Measurements from ENCODE around the gene CADPS2. TPM values are rescaled to one million over a fixed set of nuclear protein-coding genes. Genes with fewer than 3 reads are reported as not detected.

Gene CADPS2
- total RNA-seq, 2 experiments from 2014 or later: not detected

GRCh38 chr7:122415510-122415909 lies 470.8 kb downstream of the CADPS2 start:
- no peaks in the 10 kb centered on the region for H3K4me1 Mint-ChIP-seq
- peaks cover 3% of the 10 kb centered on the region for H3K9me3 Mint-ChIP-seq (ENCODE audit: low read depth)
- no peak overlapping the region for H3K27ac Mint-ChIP-seq
- intact Hi-C loops (cut with DNase I, micrococcal nuclease): no loop called here
- no peaks in the 10 kb centered on the region for H3K36me3 Mint-ChIP-seq (ENCODE audit: low read depth)
- DNase-seq: no peak
- H3K27me3 Mint-ChIP-seq: no peaks in the 10 kb centered on the region
- ATAC-seq: no peak
- H3K4me3 Mint-ChIP-seq: no peak overlapping the region
- CTCF ChIA-PET: no interaction called here
- POLR2A ChIA-PET: no interaction called here

- intact Hi-C loops (cut with DNase I, micrococcal nuclease): no loop called here
- H3K36me3 Mint-ChIP-seq (ENCODE audit: low read depth): no peaks in the 10 kb centered on the region
- ChIA-PET POLR2A (no interaction called here), CTCF (no interaction called here)
- ATAC-seq: no peak
- no peak for DNase-seq
- no peaks in the 10 kb centered on the region for H3K4me1 Mint-ChIP-seq
- H3K9me3 Mint-ChIP-seq (ENCODE audit: low read depth): peaks cover 3% of the 10 kb centered on the region
- H3K27me3 Mint-ChIP-seq: no peaks in the 10 kb centered on the region
- no peak overlapping the region for H3K4me3 Mint-ChIP-seq
- H3K27ac Mint-ChIP-seq: no peak overlapping the region
Measured at GRCh38 chr7:122413339-122413738, 472.9 kb downstream of the CADPS2 start.

GRCh38 chr7:122412883-122413282 lies 473.4 kb downstream of the CADPS2 start:
- no peaks in the 10 kb centered on the region for H3K27me3 Mint-ChIP-seq
- ATAC-seq (no peak), DNase-seq (no peak)
- peaks cover 3% of the 10 kb centered on the region for H3K9me3 Mint-ChIP-seq (ENCODE audit: low read depth)
- H3K36me3 Mint-ChIP-seq (ENCODE audit: low read depth): no peaks in the 10 kb centered on the region
- ChIA-PET CTCF (no interaction called here), POLR2A (no interaction called here)
- intact Hi-C loops (cut with DNase I, micrococcal nuclease): no loop called here
- no peak overlapping the region for H3K4me3 Mint-ChIP-seq
- H3K27ac Mint-ChIP-seq: no peak overlapping the region
- no peaks in the 10 kb centered on the region for H3K4me1 Mint-ChIP-seq

GRCh38 chr7:122412441-122412840 lies 473.8 kb downstream of the CADPS2 start:
- no peak overlapping the region for H3K27ac Mint-ChIP-seq
- H3K27me3 Mint-ChIP-seq: no peaks in the 10 kb centered on the region
- intact Hi-C loops (cut with DNase I, micrococcal nuclease): no loop called here
- peaks cover 3% of the 10 kb centered on the region for H3K9me3 Mint-ChIP-seq (ENCODE audit: low read depth)
- DNase-seq: no peak
- H3K4me3 Mint-ChIP-seq: no peak overlapping the region
- no peaks in the 10 kb centered on the region for H3K4me1 Mint-ChIP-seq
- CTCF ChIA-PET: no interaction called here
- POLR2A ChIA-PET: no interaction called here
- no peak for ATAC-seq
- no peaks in the 10 kb centered on the region for H3K36me3 Mint-ChIP-seq (ENCODE audit: low read depth)

GRCh38 chr7:122407195-122407594 lies 479.1 kb downstream of the CADPS2 start:
- CTCF ChIA-PET: no interaction called here
- H3K4me3 Mint-ChIP-seq: no peak overlapping the region
- no peak overlapping the region for H3K27ac Mint-ChIP-seq
- H3K4me1 Mint-ChIP-seq: no peaks in the 10 kb centered on the region
- no peaks in the 10 kb centered on the region for H3K36me3 Mint-ChIP-seq (ENCODE audit: low read depth)
- H3K9me3 Mint-ChIP-seq (ENCODE audit: low read depth): peaks cover 5% of the 10 kb centered on the region
- no peaks in the 10 kb centered on the region for H3K27me3 Mint-ChIP-seq
- DNase-seq (no peak), ATAC-seq (no peak)
- intact Hi-C loops (cut with DNase I, micrococcal nuclease): no loop called here
- POLR2A ChIA-PET: no interaction called here

GRCh38 chr7:122403113-122403512 lies 483.1 kb downstream of the CADPS2 start:
- Mint-ChIP-seq H3K36me3 (ENCODE audit: low read depth) (no peaks in the 10 kb centered on the region), H3K27me3 (no peaks in the 10 kb centered on the region), H3K4me1 (no peaks in the 10 kb centered on the region), H3K4me3 (no peak overlapping the region), H3K27ac (no peak overlapping the region), H3K9me3 (ENCODE audit: low read depth) (peaks cover 1% of the 10 kb centered on the region)
- intact Hi-C loops (cut with DNase I, micrococcal nuclease): no loop called here
- ChIA-PET CTCF (no interaction called here), POLR2A (no interaction called here)
- no peak for DNase-seq
- no peak for ATAC-seq

- intact Hi-C loops (cut with DNase I, micrococcal nuclease): no loop called here
- POLR2A ChIA-PET: no interaction called here
- Mint-ChIP-seq H3K36me3 (ENCODE audit: low read depth) (no peaks in the 10 kb centered on the region), H3K9me3 (ENCODE audit: low read depth) (peaks cover 1% of the 10 kb centered on the region), H3K4me1 (no peaks in the 10 kb centered on the region), H3K27ac (no peak overlapping the region), H3K27me3 (no peaks in the 10 kb centered on the region), H3K4me3 (no peak overlapping the region)
- CTCF ChIA-PET: no interaction called here
- ATAC-seq (no peak), DNase-seq (no peak)
Measured at GRCh38 chr7:122402235-122402634, 484.0 kb downstream of the CADPS2 start.

GRCh38 chr7:122397381-122397780 lies 488.9 kb downstream of the CADPS2 start:
- ATAC-seq (no peak), DNase-seq (no peak)
- Mint-ChIP-seq H3K4me3 (no peak overlapping the region), H3K36me3 (ENCODE audit: low read depth) (no peaks in the 10 kb centered on the region), H3K9me3 (ENCODE audit: low read depth) (no peaks in the 10 kb centered on the region), H3K4me1 (no peaks in the 10 kb centered on the region), H3K27ac (no peak overlapping the region), H3K27me3 (no peaks in the 10 kb centered on the region)
- ChIA-PET POLR2A (no interaction called here), CTCF (no interaction called here)
- intact Hi-C loops (cut with DNase I, micrococcal nuclease): no loop called here

GRCh38 chr7:122394512-122394911 lies 491.7 kb downstream of the CADPS2 start:
- no peaks in the 10 kb centered on the region for H3K27me3 Mint-ChIP-seq
- H3K4me3 Mint-ChIP-seq: no peak overlapping the region
- DNase-seq (no peak), ATAC-seq (no peak)
- CTCF ChIA-PET: no interaction called here
- POLR2A ChIA-PET: no interaction called here
- no peaks in the 10 kb centered on the region for H3K36me3 Mint-ChIP-seq (ENCODE audit: low read depth)
- intact Hi-C loops (cut with DNase I, micrococcal nuclease): no loop called here
- H3K4me1 Mint-ChIP-seq: no peaks in the 10 kb centered on the region
- no peaks in the 10 kb centered on the region for H3K9me3 Mint-ChIP-seq (ENCODE audit: low read depth)
- no peak overlapping the region for H3K27ac Mint-ChIP-seq

GRCh38 chr7:122384528-122384927 lies 501.7 kb downstream of the CADPS2 start:
- ATAC-seq: no peak
- intact Hi-C loops (cut with DNase I, micrococcal nuclease): no loop called here
- POLR2A ChIA-PET: no interaction called here
- no peak overlapping the region for H3K4me3 Mint-ChIP-seq
- H3K27ac Mint-ChIP-seq: no peak overlapping the region
- DNase-seq: no peak
- no peaks in the 10 kb centered on the region for H3K27me3 Mint-ChIP-seq
- H3K4me1 Mint-ChIP-seq: no peaks in the 10 kb centered on the region
- peaks cover 2% of the 10 kb centered on the region for H3K9me3 Mint-ChIP-seq (ENCODE audit: low read depth)
- CTCF ChIA-PET: no interaction called here
- H3K36me3 Mint-ChIP-seq (ENCODE audit: low read depth): no peaks in the 10 kb centered on the region

- Mint-ChIP-seq H3K27ac (no peak overlapping the region), H3K9me3 (ENCODE audit: low read depth) (peaks cover 2% of the 10 kb centered on the region), H3K36me3 (ENCODE audit: low read depth) (no peaks in the 10 kb centered on the region), H3K4me3 (no peak overlapping the region), H3K27me3 (no peaks in the 10 kb centered on the region), H3K4me1 (no peaks in the 10 kb centered on the region)
- ChIA-PET CTCF (no interaction called here), POLR2A (no interaction called here)
- ATAC-seq (no peak), DNase-seq (no peak)
- intact Hi-C loops (cut with DNase I, micrococcal nuclease): no loop called here
Measured at GRCh38 chr7:122383934-122384333, 502.3 kb downstream of the CADPS2 start.

- Mint-ChIP-seq H3K27me3 (no peaks in the 10 kb centered on the region), H3K36me3 (ENCODE audit: low read depth) (no peaks in the 10 kb centered on the region), H3K9me3 (ENCODE audit: low read depth) (peaks cover 2% of the 10 kb centered on the region), H3K4me1 (no peaks in the 10 kb centered on the region), H3K4me3 (no peak overlapping the region), H3K27ac (no peak overlapping the region)
- intact Hi-C loops (cut with DNase I, micrococcal nuclease): no loop called here
- ChIA-PET POLR2A (no interaction called here), CTCF (no interaction called here)
- no peak for ATAC-seq
- DNase-seq: no peak
Measured at GRCh38 chr7:122380992-122381391, 505.3 kb downstream of the CADPS2 start.

GRCh38 chr7:122379491-122379890 lies 506.8 kb downstream of the CADPS2 start:
- Mint-ChIP-seq H3K4me1 (no peaks in the 10 kb centered on the region), H3K36me3 (ENCODE audit: low read depth) (no peaks in the 10 kb centered on the region), H3K27me3 (no peaks in the 10 kb centered on the region), H3K27ac (no peak overlapping the region), H3K9me3 (ENCODE audit: low read depth) (peaks cover 2% of the 10 kb centered on the region), H3K4me3 (no peak overlapping the region)
- POLR2A ChIA-PET: no interaction called here
- ATAC-seq (no peak), DNase-seq (no peak)
- intact Hi-C loops (cut with DNase I, micrococcal nuclease): no loop called here
- CTCF ChIA-PET: no interaction called here

Measured in activated CD4-positive, alpha-beta T cell treated with anti-CD3 and anti-CD28 coated beads for 36 hours (primary cell).